Effector CD4-positive, alpha-beta T cell (primary cell): ENCODE measurements around the gene PCSK7.
"Not testable (repeated sequence)": the region's sequence is repeated elsewhere in the genome, so short reads cannot be mapped to it uniquely, and the experiment has no call there.

Experiments used
- DNase-seq: peaks from one replicate; pipeline ENCODE4 v3.0.0-alpha.2; 2020

Gene PCSK7

GRCh38 chr11:117214404-117215110, 17.3 kb downstream of the PCSK7 start:
- DNase-seq, result no peak

GRCh38 chr11:117212697-117213355, 19.0 kb downstream of the PCSK7 start:
- no peak for DNase-seq

- DNase-seq, result no peak
Measured at GRCh38 chr11:117210620-117211019, 21.3 kb downstream of the PCSK7 start.

GRCh38 chr11:117209351-117210125, 22.3 kb downstream of the PCSK7 start:
- DNase-seq, result not testable (repeated sequence)

- not testable (repeated sequence) for DNase-seq
Measured at GRCh38 chr11:117208710-117209109, 23.2 kb downstream of the PCSK7 start.

- DNase-seq, result not testable (repeated sequence)
Measured at GRCh38 chr11:117207481-117207880, 24.4 kb downstream of the PCSK7 start.

- not testable (repeated sequence) for DNase-seq
Measured at GRCh38 chr11:117206859-117207258, 25.0 kb downstream of the PCSK7 start.

- DNase-seq, result not testable (repeated sequence)
Measured at GRCh38 chr11:117206111-117206510, 25.8 kb downstream of the PCSK7 start.

- DNase-seq, result no peak
Measured at GRCh38 chr11:117205211-117205818, 26.6 kb downstream of the PCSK7 start.

GRCh38 chr11:117204283-117205080, 27.4 kb downstream of the PCSK7 start:
- no peak for DNase-seq

- DNase-seq, result no peak
Measured at GRCh38 chr11:117203069-117203407, 28.8 kb downstream of the PCSK7 start.

- DNase-seq, result no peak
Measured at GRCh38 chr11:117202386-117203068, 29.3 kb downstream of the PCSK7 start.

GRCh38 chr11:117201658-117202305, 30.1 kb downstream of the PCSK7 start:
- no peak for DNase-seq

- no peak for DNase-seq
Measured at GRCh38 chr11:117200813-117201657, 30.8 kb downstream of the PCSK7 start.

GRCh38 chr11:117199916-117200812, 31.7 kb downstream of the PCSK7 start:
- DNase-seq, result no peak

- no peak for DNase-seq
Measured at GRCh38 chr11:117199053-117199915, 32.6 kb downstream of the PCSK7 start, which contains the start of gene TAGLN. TSS of gene TAGLN (plus strand) at chr11:117199370. CDS start at chr11:117203014, 3,644 bp downstream.

GRCh38 chr11:117198613-117199012, 33.3 kb downstream of the PCSK7 start:
- no peak for DNase-seq
